A673 (cell line): ENCODE measurements around the gene DPP10.

Experiments used
- CTCF ChIP-seq: fragments of 300-800, 200-600 bp; sonication (generic); conservative IDR thresholded peaks from 2 replicates; pipeline ENCODE4 v1.5.1; 2017; ENCODE audit warnings: low read depth, mild to moderate bottlenecking, antibody characterized with exemption, low read length, moderate library complexity, mixed read lengths
- EZH2 ChIP-seq: fragments of 200-600 bp; sonication (generic); IDR thresholded peaks from 2 replicates; pipeline ENCODE4 v1.6.1; 2017; ENCODE audit warnings: borderline replicate concordance, low read depth, mild to moderate bottlenecking, mixed read lengths, antibody characterized with exemption, low read length; ENCODE audit not compliant: poor library complexity, severe bottlenecking

DNA sequence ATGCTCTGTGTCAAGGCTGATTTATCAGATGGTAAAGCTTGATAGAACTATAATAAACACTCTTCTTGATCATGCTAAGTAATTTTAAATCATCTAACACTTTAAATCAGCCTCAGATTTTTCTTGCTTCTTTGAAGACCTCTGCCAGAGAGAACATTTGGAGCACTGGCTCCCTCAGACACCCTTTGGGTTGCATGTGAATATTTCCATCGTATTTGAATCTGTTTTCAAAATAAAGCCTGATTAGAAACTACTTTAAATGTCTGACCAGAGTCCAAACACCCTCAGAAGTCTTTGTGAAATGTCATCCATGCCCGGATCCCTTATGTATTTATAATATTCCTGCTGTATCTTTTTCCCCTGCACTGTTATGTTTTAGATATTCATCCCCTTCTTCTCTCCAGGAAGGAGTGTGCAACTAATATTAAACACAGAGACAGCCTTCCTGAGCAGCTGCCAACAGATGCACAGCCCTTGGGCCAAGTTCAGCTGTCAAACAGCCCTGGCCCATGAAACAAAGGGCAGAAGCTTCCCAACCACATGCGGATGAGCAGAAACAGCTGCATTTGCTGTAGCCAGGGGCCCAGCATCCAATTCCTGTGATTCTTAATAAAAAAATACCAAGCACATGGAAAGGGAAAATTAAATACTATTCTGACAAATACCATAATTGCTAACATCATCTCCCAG lies 46.5 kb downstream of the DPP10 start:
- TF ChIP-seq CTCF: no peak
- TF ChIP-seq EZH2: no peak
